ENCODE results near the gene SUSD1. TPM values are rescaled to one million over a fixed set of nuclear protein-coding genes. Genes with fewer than 3 reads are reported as not detected.

The SUSD1 gene
- total RNA-seq, 1 experiment from 2014 or later, result 7.9 TPM

DNA sequence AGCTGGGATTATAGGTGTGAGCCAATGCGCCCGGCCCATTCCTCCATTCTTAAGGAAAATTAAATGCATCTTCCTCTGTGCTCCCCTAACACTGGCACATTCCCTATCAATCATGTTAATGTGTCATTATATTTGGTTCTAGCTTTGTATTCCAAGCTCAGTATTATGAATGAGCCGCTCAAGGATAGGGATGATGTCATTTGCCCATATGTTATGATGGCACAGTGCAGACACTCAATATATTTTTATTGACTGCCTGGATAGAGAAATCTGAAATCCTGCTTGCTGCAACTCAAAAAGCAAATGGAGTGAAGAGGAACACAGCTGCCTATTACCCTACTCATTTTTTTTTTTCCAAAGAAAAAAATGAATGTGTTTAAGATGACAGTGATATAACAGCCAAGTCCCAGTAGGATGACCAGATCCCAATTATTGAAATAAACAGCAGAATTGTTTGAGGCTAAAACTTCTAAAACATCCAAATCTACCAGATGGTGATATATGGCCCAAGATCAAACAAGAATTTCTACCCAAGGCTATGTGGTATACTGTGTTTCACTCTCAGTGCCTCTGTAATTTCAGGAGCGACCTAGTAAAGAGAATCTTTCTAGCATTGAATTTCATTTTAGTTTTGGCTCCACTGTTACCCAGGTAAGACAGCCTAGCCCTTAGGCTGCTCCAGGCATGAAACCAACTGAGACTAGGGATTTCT lies 16.3 kb downstream of the SUSD1 start:
- H3K4me2 ChIP-seq (ENCODE audit: low read length), result no peak overlapping the region
- TF ChIP-seq, protein P1, sequence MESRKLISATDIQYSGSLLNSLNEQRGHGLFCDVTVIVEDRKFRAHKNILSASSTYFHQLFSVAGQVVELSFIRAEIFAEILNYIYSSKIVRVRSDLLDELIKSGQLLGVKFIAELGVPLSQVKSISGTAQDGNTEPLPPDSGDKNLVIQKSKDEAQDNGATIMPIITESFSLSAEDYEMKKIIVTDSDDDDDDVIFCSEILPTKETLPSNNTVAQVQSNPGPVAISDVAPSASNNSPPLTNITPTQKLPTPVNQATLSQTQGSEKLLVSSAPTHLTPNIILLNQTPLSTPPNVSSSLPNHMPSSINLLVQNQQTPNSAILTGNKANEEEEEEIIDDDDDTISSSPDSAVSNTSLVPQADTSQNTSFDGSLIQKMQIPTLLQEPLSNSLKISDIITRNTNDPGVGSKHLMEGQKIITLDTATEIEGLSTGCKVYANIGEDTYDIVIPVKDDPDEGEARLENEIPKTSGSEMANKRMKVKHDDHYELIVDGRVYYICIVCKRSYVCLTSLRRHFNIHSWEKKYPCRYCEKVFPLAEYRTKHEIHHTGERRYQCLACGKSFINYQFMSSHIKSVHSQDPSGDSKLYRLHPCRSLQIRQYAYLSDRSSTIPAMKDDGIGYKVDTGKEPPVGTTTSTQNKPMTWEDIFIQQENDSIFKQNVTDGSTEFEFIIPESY (IDR thresholded peaks at IDR 0.05; ENCODE audit: extremely low read depth, insufficient replicate concordance, low read length), result no peak
- TF ChIP-seq EZH2 (IDR thresholded peaks at IDR 0.05), result no peak
- TF ChIP-seq RAD21 (IDR thresholded peaks at IDR 0.05; ENCODE audit: low read depth), result no peak
- no peak for TF ChIP-seq CBX3 (IDR thresholded peaks at IDR 0.05; ENCODE audit: low read depth)
- TF ChIP-seq ELF1 (IDR thresholded peaks at IDR 0.05; ENCODE audit: borderline replicate concordance, low read depth), result no peak
- no peak for TF ChIP-seq TCF7L2 (IDR thresholded peaks at IDR 0.05; ENCODE audit: borderline replicate concordance, extremely low read depth, insufficient read depth, insufficient read length)
- TF ChIP-seq CEBPB (IDR thresholded peaks at IDR 0.05; ENCODE audit: low read depth), result no peak
- TF ChIP-seq POLR2AphosphoS5 (IDR thresholded peaks at IDR 0.05; ENCODE audit: low read depth, low read length), result no peak
- TF ChIP-seq SP1 (IDR thresholded peaks at IDR 0.05; ENCODE audit: low read depth), result no peak
- no peak for TF ChIP-seq JUND (IDR thresholded peaks at IDR 0.05)
- no peak for TF ChIP-seq FOSL1 (IDR thresholded peaks at IDR 0.05; ENCODE audit: low read depth)
- TF ChIP-seq, protein P2, sequence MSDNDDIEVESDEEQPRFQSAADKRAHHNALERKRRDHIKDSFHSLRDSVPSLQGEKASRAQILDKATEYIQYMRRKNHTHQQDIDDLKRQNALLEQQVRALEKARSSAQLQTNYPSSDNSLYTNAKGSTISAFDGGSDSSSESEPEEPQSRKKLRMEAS (IDR thresholded peaks at IDR 0.05), result no peak
- no peak for TF ChIP-seq EGR1 (IDR thresholded peaks at IDR 0.05; ENCODE audit: low read depth)
- no peak for DNase-seq (ENCODE audit: low read depth, low spot score)
- H3K27ac ChIP-seq (ENCODE audit: low read depth, low read length), result no peak overlapping the region
- no peaks in the 10 kb centered on the region for H3K4me1 ChIP-seq (ENCODE audit: control insufficient read depth in 1 of 2, insufficient read depth in 2 of 2, low read length in 2 of 2)
- H3K36me3 ChIP-seq (ENCODE audit: control insufficient read depth in 1 of 2, insufficient read depth in 2 of 2, low read length in 2 of 2), result no peaks in the 10 kb centered on the region
- no peak overlapping the region for H3K9ac ChIP-seq (ENCODE audit: low read length)
- H3K79me2 ChIP-seq (ENCODE audit: insufficient read depth, low read length), result no peaks in the 10 kb centered on the region
- H3K9me3 ChIP-seq (ENCODE audit: control insufficient read depth in 1 of 2, insufficient read depth in 1 of 2, low read depth in 1 of 2, low read length in 2 of 2), result no peaks in the 10 kb centered on the region
- H4K20me1 ChIP-seq (ENCODE audit: insufficient read depth), result no peaks in the 10 kb centered on the region
- H2AFZ ChIP-seq (ENCODE audit: low read depth, low read length, poor library complexity, severe bottlenecking), result no peak overlapping the region
- ChIA-PET RAD21 (ENCODE audit: low non-redundant PET in 1 of 2, low total read pairs in 2 of 2, uncharacterized antibody in 2 of 2, unreplicated experiment in 2 of 2) (no interaction called here), CTCF (no interaction called here), POLR2A (no interaction called here)
- intact Hi-C loops (cut with micrococcal nuclease), result no loop called here
- no peaks in the 10 kb centered on the region for H3K27me3 ChIP-seq (ENCODE audit: insufficient read depth, low read length)
- no TSS peak for BruUV-seq (replicated peaks)
- no peak for ATAC-seq
- H3K4me3 ChIP-seq (replicated peaks in 1 of 2; ENCODE audit: low read depth in 1 of 2, low read length in 2 of 2), result no peak overlapping the region
- no peaks in the 10 kb centered on the region for H3K9me2 ChIP-seq (ENCODE audit: insufficient read depth)

All from HCT116 (cell line).